Measurements from ENCODE around the gene PSMD7. TPM values are rescaled to one million over a fixed set of nuclear protein-coding genes. Genes with fewer than 3 reads are reported as not detected.

Gene PSMD7
- total and polyA plus RNA-seq, 2 of the 13 experiments (the other 11 are each of a cell fraction or from before 2014, with no cell fraction given), result 105 to 224 TPM

GRCh38 chr16:74249846-74250245 lies 46.8 kb upstream of the PSMD7 start (continued):
- TF ChIP-seq, protein P1, sequence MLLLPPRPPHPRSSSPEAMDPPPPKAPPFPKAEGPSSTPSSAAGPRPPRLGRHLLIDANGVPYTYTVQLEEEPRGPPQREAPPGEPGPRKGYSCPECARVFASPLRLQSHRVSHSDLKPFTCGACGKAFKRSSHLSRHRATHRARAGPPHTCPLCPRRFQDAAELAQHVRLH (CRISPR knock-in tag; IDR thresholded peaks at IDR 0.05; ENCODE audit: borderline replicate concordance, low read depth), result no peak

DNA sequence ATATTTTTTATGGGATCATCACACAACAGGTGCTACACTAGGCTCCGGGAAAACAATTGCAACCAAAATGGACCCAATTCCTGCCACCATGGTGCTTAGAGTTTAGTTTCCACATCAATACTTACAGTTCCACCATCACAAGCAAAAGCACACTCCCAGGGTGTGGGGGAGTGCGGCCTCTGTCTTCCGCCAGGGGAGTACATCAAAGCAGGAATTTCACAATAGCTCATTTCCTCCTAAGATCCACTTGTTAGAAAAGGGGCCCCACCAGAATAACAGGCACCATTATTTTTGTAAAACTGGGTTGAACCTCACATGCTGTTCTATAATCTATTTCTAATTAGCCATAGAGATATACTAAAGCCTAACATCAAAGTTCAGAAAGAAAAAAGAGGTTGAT lies 44.3 kb upstream of the PSMD7 start:
- ChIA-PET POLR2A (no interaction called here), CTCF (ENCODE audit: low intra/inter-chr PET ratio, low total read pairs) (no interaction called here)
- H2AFZ ChIP-seq (ENCODE audit: low read length), result no peak overlapping the region
- peak; percentile 43; the same call in 1 of the 3 replicates for ATAC-seq
- no peak for DNase-seq (ENCODE audit: low spot score)
- no peak overlapping the region for H3K4me3 ChIP-seq (replicated peaks in 1 of 3; ENCODE audit: insufficient read depth in 1 of 3, low read depth in 2 of 3, low read length in 3 of 3)
- no peaks in the 10 kb centered on the region for H4K20me1 ChIP-seq (ENCODE audit: insufficient read depth, low read length)
- H3K36me3 ChIP-seq (replicated peaks in 1 of 2; ENCODE audit: control insufficient read depth in 1 of 2, insufficient read depth in 2 of 2, low read length in 2 of 2), result no peaks in the 10 kb centered on the region
- no peaks in the 10 kb centered on the region for H3K79me2 ChIP-seq (ENCODE audit: insufficient read depth, low read length)
- H3K27ac ChIP-seq (ENCODE audit: extremely low read length, insufficient read depth, low read length), result no peak overlapping the region
- no TSS peak for BruUV-seq (replicated peaks)
- no peak overlapping the region for H3K4me2 ChIP-seq (ENCODE audit: low read depth, low read length)
- in situ Hi-C loops (cut with HindIII; ENCODE audit: extremely low pct_ligation_motif_present, low pct_unique_long_range_greater_than_20kb) (no loop called here), intact Hi-C loops (cut with micrococcal nuclease; ENCODE audit: unreplicated experiment) (no loop called here)
- H3K9ac ChIP-seq (ENCODE audit: insufficient read depth, low read depth, low read length), result no peak overlapping the region
- no peaks in the 10 kb centered on the region for H3K9me3 ChIP-seq (ENCODE audit: low read length)
- peaks cover 0 to 24% of the 10 kb centered on the region in 2 experiments; a peak in 1 of 5 replicates for H3K27me3 ChIP-seq (ENCODE audit: control insufficient read depth in 1 of 2, insufficient read depth in 2 of 2, low read length in 2 of 2)
- WGBS (ENCODE audit: low lambda C conversion rate), result 24% methylated on average over 3 of the region's 3 CpGs
- no peak for FAIRE-seq
- no peaks in the 10 kb centered on the region for H3K4me1 ChIP-seq (ENCODE audit: insufficient read depth, low read length)
- TF ChIP-seq ZNF24 (IDR thresholded peaks at IDR 0.05) (no peak), SALL2 (CRISPR knock-in tag; IDR thresholded peaks at IDR 0.05) (no peak), RARA (CRISPR knock-in tag; IDR thresholded peaks at IDR 0.05) (no peak), SOX13 (IDR thresholded peaks at IDR 0.05) (no peak), SOX13 (CRISPR knock-in tag; conservative IDR thresholded peaks at IDR 0.05 in 1 of 2, IDR thresholded peaks at IDR 0.05 in 1 of 2) (0 out of 4 replicates have a peak, but pooled peaks of 1 of the 2 experiments have one; percentile 10), MLLT10 (CRISPR knock-in tag; IDR thresholded peaks at IDR 0.05) (no peak), SAP130 (CRISPR knock-in tag; IDR thresholded peaks at IDR 0.05; ENCODE audit: low read depth) (no peak), STAT5B (CRISPR knock-in tag; IDR thresholded peaks at IDR 0.05) (no peak), NFAT5 (CRISPR knock-in tag; IDR thresholded peaks at IDR 0.05) (no peak), ZFX (CRISPR knock-in tag; IDR thresholded peaks at IDR 0.05; ENCODE audit: low read depth) (no peak), TCF7 (IDR thresholded peaks at IDR 0.05; ENCODE audit: low read depth) (peak; percentile 59; the same call in 1 of the 2 replicates), ELF3 (CRISPR knock-in tag; IDR thresholded peaks at IDR 0.05) (peak; percentile 63; the same call in 1 of the 2 replicates), MIXL1 (CRISPR knock-in tag; IDR thresholded peaks at IDR 0.05) (no peak), NPAS2 (CRISPR knock-in tag; IDR thresholded peaks at IDR 0.05; ENCODE audit: borderline replicate concordance) (no peak), CEBPB (IDR thresholded peaks at IDR 0.05; ENCODE audit: borderline replicate concordance, low read depth, low read length) (peak; percentile 72), MIER2 (CRISPR knock-in tag; IDR thresholded peaks at IDR 0.05) (no peak), ZNF672 (CRISPR knock-in tag; IDR thresholded peaks at IDR 0.05) (no peak)
- TF ChIP-seq, protein P2, sequence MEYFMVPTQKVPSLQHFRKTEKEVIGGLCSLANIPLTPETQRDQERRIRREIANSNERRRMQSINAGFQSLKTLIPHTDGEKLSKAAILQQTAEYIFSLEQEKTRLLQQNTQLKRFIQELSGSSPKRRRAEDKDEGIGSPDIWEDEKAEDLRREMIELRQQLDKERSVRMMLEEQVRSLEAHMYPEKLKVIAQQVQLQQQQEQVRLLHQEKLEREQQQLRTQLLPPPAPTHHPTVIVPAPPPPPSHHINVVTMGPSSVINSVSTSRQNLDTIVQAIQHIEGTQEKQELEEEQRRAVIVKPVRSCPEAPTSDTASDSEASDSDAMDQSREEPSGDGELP (IDR thresholded peaks at IDR 0.05; ENCODE audit: borderline replicate concordance, low read depth), result no peak

Data from HepG2 (cell line).